AG04449 (cell line): Measurements from ENCODE around the gene SMOC2.
"Not testable (repeated sequence)": the region's sequence is repeated elsewhere in the genome, so short reads cannot be mapped to it uniquely, and the experiment has no call there.

Experiments used
- CTCF ChIA-PET: fragments of 350-600 bp; formaldehyde crosslinking; extraction: SDS; loops from one replicate; lab custom pipeline; 2021; ENCODE audit warnings: antibody characterized with exemption; lab: Yijun Ruan, JAX
- POLR2A ChIA-PET: fragments of 400-600, 350-600 bp; formaldehyde crosslinking; extraction: SDS; loops from one replicate; lab custom pipeline; 2020; ENCODE audit warnings: antibody characterized with exemption, inconsistent platforms; lab: Yijun Ruan, JAX
- DNase-seq: peaks from one replicate; pipeline ENCODE4 v3.0.0-alpha.2; 2010; ENCODE audit warnings: low read depth, low spot score
- H3K4me3 ChIP-seq: 2 replicates; pipeline ENCODE4 v1.5.1; 2011; ENCODE audit warnings: low read depth, mild to moderate bottlenecking, control low read depth, low read length
- TF ChIP-seq, protein P1 (sequence below): IDR thresholded peaks from one replicate; pipeline ENCODE4 v1.5.1; 2011; ENCODE audit warnings: mild to moderate bottlenecking, moderate library complexity, low read length, control low read depth, inconsistent platforms; ENCODE audit not compliant: insufficient read depth; ENCODE audit errors: missing control alignments

The SMOC2 gene

DNA sequence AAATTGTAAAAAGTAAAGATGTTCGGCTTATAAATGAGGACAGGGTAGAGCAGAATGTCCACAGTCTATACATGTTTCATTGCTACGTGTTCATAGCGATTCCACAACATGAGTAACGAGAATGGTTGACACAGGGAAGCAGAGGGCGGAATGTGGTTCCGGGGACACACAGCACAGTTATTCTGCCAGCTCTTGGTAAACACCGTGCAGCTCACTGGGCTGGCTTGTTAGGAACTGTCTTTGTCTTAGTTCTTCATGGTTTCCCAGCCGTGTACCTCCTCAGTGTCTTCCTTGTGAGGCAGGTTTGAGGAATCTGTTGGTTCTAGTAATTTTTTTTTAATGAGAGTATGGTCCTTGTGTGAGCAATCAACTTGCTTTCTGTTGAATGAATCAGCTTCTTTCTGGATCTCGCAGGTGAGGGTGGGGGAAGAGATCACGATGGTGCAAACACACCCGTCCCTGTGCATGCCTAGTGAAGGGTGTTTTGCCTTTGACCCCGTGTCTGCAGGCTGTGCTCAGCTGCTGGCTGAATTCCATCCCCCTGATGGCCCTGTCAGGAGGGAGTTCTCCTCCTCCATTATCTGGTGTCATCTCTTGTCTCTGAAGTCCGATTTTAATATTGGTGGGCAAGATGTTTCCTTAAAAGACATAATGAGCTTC lies 168.2 kb downstream of the SMOC2 start:
- H3K4me3 ChIP-seq: no peak overlapping the region
- CTCF ChIA-PET: no interaction called here
- DNase-seq: no peak

DNA sequence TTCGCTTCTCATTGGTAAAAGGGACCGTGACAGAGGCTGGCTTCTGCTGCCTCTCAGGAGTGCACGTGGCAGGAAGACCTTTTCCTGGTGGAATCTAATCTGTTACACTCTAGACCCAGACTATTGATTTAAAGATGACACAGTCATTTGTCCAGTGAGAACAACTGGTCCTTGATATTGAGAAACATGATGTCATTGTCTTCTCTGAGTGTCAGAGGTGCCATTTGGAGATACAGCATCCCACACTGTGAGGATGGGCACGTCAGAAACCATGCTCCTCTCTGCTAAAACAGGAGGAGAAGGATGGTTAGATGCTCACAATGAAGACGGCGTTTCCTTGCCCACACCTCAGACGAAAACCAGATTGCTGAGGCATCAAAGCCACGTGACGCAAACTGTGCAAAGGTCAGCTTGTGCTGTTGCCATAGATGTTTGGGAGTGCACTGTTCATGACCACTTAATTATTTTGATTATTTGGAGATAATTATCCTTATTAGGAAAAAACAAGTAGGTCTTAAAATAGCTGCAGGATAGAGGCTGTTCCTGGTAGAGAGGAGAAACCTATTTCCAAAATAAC lies 169.0 kb downstream of the SMOC2 start:
- H3K4me3 ChIP-seq: no peak overlapping the region
- ChIA-PET POLR2A (no interaction called here), CTCF (no interaction called here)
- TF ChIP-seq, protein P1, sequence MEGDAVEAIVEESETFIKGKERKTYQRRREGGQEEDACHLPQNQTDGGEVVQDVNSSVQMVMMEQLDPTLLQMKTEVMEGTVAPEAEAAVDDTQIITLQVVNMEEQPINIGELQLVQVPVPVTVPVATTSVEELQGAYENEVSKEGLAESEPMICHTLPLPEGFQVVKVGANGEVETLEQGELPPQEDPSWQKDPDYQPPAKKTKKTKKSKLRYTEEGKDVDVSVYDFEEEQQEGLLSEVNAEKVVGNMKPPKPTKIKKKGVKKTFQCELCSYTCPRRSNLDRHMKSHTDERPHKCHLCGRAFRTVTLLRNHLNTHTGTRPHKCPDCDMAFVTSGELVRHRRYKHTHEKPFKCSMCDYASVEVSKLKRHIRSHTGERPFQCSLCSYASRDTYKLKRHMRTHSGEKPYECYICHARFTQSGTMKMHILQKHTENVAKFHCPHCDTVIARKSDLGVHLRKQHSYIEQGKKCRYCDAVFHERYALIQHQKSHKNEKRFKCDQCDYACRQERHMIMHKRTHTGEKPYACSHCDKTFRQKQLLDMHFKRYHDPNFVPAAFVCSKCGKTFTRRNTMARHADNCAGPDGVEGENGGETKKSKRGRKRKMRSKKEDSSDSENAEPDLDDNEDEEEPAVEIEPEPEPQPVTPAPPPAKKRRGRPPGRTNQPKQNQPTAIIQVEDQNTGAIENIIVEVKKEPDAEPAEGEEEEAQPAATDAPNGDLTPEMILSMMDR: no peak
- DNase-seq: no peak

More for the DNA sequence above, 168.2 kb downstream of the SMOC2 start:
- TF ChIP-seq, protein P1: no peak
- POLR2A ChIA-PET: no interaction called here

DNA sequence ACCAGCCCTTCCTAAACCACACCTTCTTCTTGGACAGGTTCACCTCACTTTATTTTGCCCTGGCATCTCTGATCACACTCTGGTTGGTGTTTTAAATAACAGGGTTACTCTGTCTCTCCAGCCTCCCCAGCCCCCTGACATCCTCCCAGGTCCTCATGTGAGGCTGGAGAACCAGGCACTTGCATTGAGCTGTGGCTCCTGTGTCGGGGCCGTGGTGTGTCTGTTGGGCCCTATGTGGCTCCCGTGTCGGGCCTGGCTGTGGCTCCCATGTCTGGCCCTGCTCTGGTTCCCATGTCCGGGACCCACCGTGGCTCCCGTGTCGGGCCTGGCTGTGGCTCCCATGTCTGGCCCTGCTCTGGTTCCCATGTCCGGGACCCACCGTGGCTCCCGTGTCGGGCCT lies 170.0 kb downstream of the SMOC2 start:
- H3K4me3 ChIP-seq, POLR2A ChIA-PET, CTCF ChIA-PET, DNase-seq: not testable (repeated sequence)

DNA sequence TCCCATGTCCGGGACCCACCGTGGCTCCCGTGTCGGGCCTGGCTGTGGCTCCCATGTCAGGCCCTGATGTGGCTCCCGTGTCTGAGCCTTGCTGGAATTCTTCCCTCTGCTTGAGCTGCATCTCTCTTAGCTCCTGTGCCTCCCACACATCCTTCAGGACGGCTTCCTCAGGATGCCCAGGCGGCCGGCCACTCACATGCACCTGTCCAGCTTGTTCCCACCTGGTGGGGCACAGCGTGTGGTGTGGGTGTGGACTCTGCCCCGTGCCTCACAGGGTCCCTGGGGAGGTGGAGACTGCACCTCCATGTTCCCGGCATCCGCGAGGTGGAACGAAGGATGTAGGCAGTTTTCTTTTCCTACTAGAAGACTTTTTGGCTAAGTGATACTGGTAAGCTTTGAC lies 170.7 kb downstream of the SMOC2 start:
- POLR2A ChIA-PET: no interaction called here
- CTCF ChIA-PET: no interaction called here

DNA sequence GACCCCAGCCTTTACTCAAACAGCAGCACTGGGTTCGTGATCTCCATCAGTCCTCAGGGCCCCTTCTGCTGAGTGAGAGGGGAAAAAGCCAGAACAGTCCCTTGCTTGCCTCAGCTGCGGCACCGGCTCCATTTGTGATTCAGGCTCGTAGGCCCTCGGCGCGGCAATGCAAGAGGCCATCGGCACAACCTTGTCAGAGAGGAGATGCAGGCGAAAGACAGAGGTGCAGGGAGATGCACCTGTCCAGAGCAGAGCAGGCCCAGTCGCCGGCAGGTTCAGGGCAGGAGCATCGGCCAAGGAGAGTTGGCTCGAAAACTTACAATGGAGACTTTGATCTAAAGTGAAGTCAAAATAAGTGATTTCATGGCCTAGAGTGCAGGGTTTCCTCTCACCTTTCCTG lies 171.6 kb downstream of the SMOC2 start:
- H3K4me3 ChIP-seq: no peak overlapping the region
- TF ChIP-seq, protein P1: no peak
- ChIA-PET CTCF (no interaction called here), POLR2A (no interaction called here)
- DNase-seq: no peak

More for the DNA sequence above, 170.7 kb downstream of the SMOC2 start:
- TF ChIP-seq, protein P1: no peak
- DNase-seq: no peak
- H3K4me3 ChIP-seq: no peak overlapping the region

DNA sequence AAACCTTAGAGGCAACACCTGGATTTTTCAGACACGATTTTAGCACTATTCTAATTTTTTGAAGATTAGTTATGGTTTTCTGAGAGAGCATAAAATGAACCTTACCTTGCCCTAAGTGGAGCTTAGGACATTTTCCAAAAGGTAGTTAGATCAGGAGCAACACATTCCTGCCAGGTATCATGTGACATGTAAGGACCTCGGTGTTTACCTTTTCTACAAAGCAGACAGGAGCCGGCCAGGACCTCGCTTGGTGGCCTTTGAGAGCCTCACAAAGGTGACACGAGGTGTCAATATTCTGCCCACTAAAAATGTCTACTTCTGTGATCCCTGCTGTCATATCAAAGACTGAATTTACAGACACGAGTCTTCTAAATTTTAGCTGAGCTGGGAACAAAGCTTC lies 174.9 kb downstream of the SMOC2 start:
- POLR2A ChIA-PET: no interaction called here
- CTCF ChIA-PET: no interaction called here

More for the DNA sequence above, 174.9 kb downstream of the SMOC2 start:
- TF ChIP-seq, protein P1: no peak
- no peak overlapping the region for H3K4me3 ChIP-seq
- no peak for DNase-seq
